OCI-LY1 (cell line): ENCODE measurements around the gene TNPO2.
A peak's percentile ranks its signal among the peaks of the same experiment; 100 is the strongest.

Experiments used
- H2AFZ ChIP-seq: fragments of 200-600 bp; sonication (generic), shearing (Covaris generic); 2 replicates; pipeline ENCODE4 v1.6.0; 2014; ENCODE audit warnings: antibody characterized with exemption, mild to moderate bottlenecking, low read length
- H3F3A ChIP-seq: fragments of 200-600 bp; sonication (generic), shearing (Covaris generic); 2 replicates; pipeline ENCODE4 v1.6.0; 2014; ENCODE audit warnings: mild to moderate bottlenecking, antibody characterized with exemption, low read length, moderate library complexity; ENCODE audit not compliant: insufficient read depth
- H3K27ac ChIP-seq: fragments of 200-600 bp; sonication (generic); 2 replicates; pipeline ENCODE4 v1.5.1; 2014; ENCODE audit warnings: low read length, mixed run types, mild to moderate bottlenecking, low read depth; ENCODE audit not compliant: poor library complexity, severe bottlenecking
- H3K27me3 ChIP-seq: fragments of 200-600 bp; sonication (generic); 2 replicates; pipeline ENCODE4 v1.6.0; 2014; ENCODE audit warnings: antibody characterized with exemption, mild to moderate bottlenecking, low read length, moderate library complexity; ENCODE audit not compliant: insufficient read depth
- H3K36me3 ChIP-seq: fragments of 200-600 bp; sonication (generic); 2 replicates; pipeline ENCODE4 v1.6.1; 2014; ENCODE audit warnings: mild to moderate bottlenecking, antibody characterized with exemption, low read length, moderate library complexity, mixed read lengths; ENCODE audit not compliant: insufficient read depth
- H3K4me1 ChIP-seq: fragments of 200-600 bp; sonication (generic); 2 replicates; pipeline ENCODE4 v1.5.1; 2014; ENCODE audit warnings: mild to moderate bottlenecking, low read length, moderate library complexity; ENCODE audit not compliant: insufficient read depth, severe bottlenecking
- H3K4me2 ChIP-seq: fragments of 200-600 bp; sonication (generic), shearing (Covaris generic); 2 replicates; pipeline ENCODE4 v1.6.1; 2014; ENCODE audit warnings: low read length
- H3K4me3 ChIP-seq: fragments of 200-600 bp; sonication (generic); 2 replicates; pipeline ENCODE4 v1.5.1; 2014; ENCODE audit warnings: low read length, low read depth, mild to moderate bottlenecking, mixed read lengths; ENCODE audit not compliant: poor library complexity, severe bottlenecking
- H3K79me2 ChIP-seq: fragments of 200-600 bp; shearing (Covaris generic); 2 replicates; pipeline ENCODE4 v1.6.1; 2016; ENCODE audit warnings: mixed run types, low read length, mixed read lengths; ENCODE audit not compliant: insufficient read depth
- H3K9ac ChIP-seq: fragments of 200-600 bp; sonication (generic), shearing (Covaris generic); 2 replicates; pipeline ENCODE4 v1.6.1; 2014; ENCODE audit warnings: mild to moderate bottlenecking, low read length, mixed read lengths
- H3K9me2 ChIP-seq: fragments of 200-600 bp; sonication (generic), shearing (Covaris generic); 2 replicates; pipeline ENCODE4 v1.6.1; 2014; ENCODE audit warnings: low read depth, mild to moderate bottlenecking, low read length, mixed read lengths
- H3K9me3 ChIP-seq: fragments of 200-600 bp; shearing (Covaris generic); 2 replicates; pipeline ENCODE4 v1.6.1; 2014; ENCODE audit warnings: low read length, mixed read lengths
- H4K20me1 ChIP-seq: fragments of 200-600 bp; sonication (generic), shearing (Covaris generic); 2 replicates; pipeline ENCODE4 v1.6.0; 2016; ENCODE audit warnings: mild to moderate bottlenecking, low read length; ENCODE audit not compliant: insufficient read depth
- CTCF ChIP-seq: fragments of 200-600 bp; sonication (generic), shearing (Covaris generic); IDR thresholded peaks from 2 replicates; pipeline ENCODE4 v1.5.1; 2017; ENCODE audit warnings: mild to moderate bottlenecking, antibody characterized with exemption, low read length, moderate library complexity, mixed read lengths
- EZH2 ChIP-seq: fragments of 200-600 bp; sonication (generic), shearing (Covaris generic); IDR thresholded peaks from 2 replicates; pipeline ENCODE4 v1.8.0; 2017; ENCODE audit warnings: borderline replicate concordance, mixed run types, mild to moderate bottlenecking, antibody characterized with exemption, low read length, moderate library complexity, mixed read lengths

The TNPO2 gene

GRCh38 chr19:12723641-12724426 is at the start of gene TNPO2:
Gene TNPO2 (minus strand): TSS chr19:12723932. CDS start chr19:12720977, 2,955 bp downstream.
- Histone ChIP-seq H3K9me3 (no peaks in the 10 kb centered on the region), H3K4me2 (peak within 1 kb of the TSS; percentile 90), H3K9ac (peak within 1 kb of the TSS; percentile 90), H3K4me3 (peak within 1 kb of the TSS; percentile 73), H4K20me1 (no peaks in the 10 kb centered on the region), H3F3A (peaks cover 7% of the 10 kb centered on the region), H2AFZ (no peak within 1 kb of the TSS; the same call in 1 of the 2 replicates), H3K9me2 (no peaks in the 10 kb centered on the region), H3K36me3 (peaks cover 32% of the 10 kb centered on the region), H3K27me3 (no peaks in the 10 kb centered on the region), H3K79me2 (peaks cover 46% of the 10 kb centered on the region), H3K4me1 (peaks cover 33% of the 10 kb centered on the region), H3K27ac (peak within 1 kb of the TSS; percentile 78)
- TF ChIP-seq CTCF, result no peak
- no peak for TF ChIP-seq EZH2

GRCh38 chr19:12772323-12772722 is 48.6 kb upstream of the TNPO2 start:
- peaks cover 20% of the 10 kb centered on the region for H3K4me1 ChIP-seq
- no peak overlapping the region for H3K4me2 ChIP-seq
- no peaks in the 10 kb centered on the region for H3K27me3 ChIP-seq
- H3K4me3 ChIP-seq, result no peak overlapping the region
- TF ChIP-seq CTCF, result no peak
- TF ChIP-seq EZH2, result no peak
- peaks cover 7% of the 10 kb centered on the region; the same call in 1 of the 2 replicates for H3F3A ChIP-seq
- no peaks in the 10 kb centered on the region for H3K9me3 ChIP-seq
- H3K9me2 ChIP-seq, result no peaks in the 10 kb centered on the region
- no peaks in the 10 kb centered on the region for H3K79me2 ChIP-seq
- H3K9ac ChIP-seq, result no peak overlapping the region
- no peak overlapping the region for H2AFZ ChIP-seq
- no peak overlapping the region for H3K27ac ChIP-seq
- no peaks in the 10 kb centered on the region for H4K20me1 ChIP-seq
- H3K36me3 ChIP-seq, result no peaks in the 10 kb centered on the region

- Histone ChIP-seq H3K4me1 (peaks cover 20% of the 10 kb centered on the region), H3K4me2 (no peak overlapping the region), H4K20me1 (no peaks in the 10 kb centered on the region), H2AFZ (no peak overlapping the region), H3K36me3 (no peaks in the 10 kb centered on the region), H3K9me2 (no peaks in the 10 kb centered on the region), H3K79me2 (no peaks in the 10 kb centered on the region), H3K9me3 (no peaks in the 10 kb centered on the region), H3K9ac (no peak overlapping the region), H3K27me3 (no peaks in the 10 kb centered on the region), H3F3A (peaks cover 7% of the 10 kb centered on the region; the same call in 1 of the 2 replicates), H3K27ac (no peak overlapping the region), H3K4me3 (no peak overlapping the region)
- no peak for TF ChIP-seq CTCF
Measured at GRCh38 chr19:12770922-12771321, 47.2 kb upstream of the TNPO2 start.
